Activated CD4-positive, CD25-positive, alpha-beta regulatory T cell (primary cell): ENCODE measurements around the gene SLC6A6.

Experiments
- DNase-seq, 4 experiments: peaks; one replicate each; lab custom pipeline; 2025; lab: John Stamatoyannopoulos, UW

The SLC6A6 gene

GRCh38 chr3:14523792-14524191 lies 121.4 kb downstream of the SLC6A6 start:
- no peak for DNase-seq

- no peak for DNase-seq
These were observed 121.9 kb downstream of the SLC6A6 start for GRCh38 chr3:14524311-14524711.

GRCh38 chr3:14524920-14525660 lies 122.7 kb downstream of the SLC6A6 start:
- DNase-seq, result no peak

GRCh38 chr3:14525685-14526631 lies 123.6 kb downstream of the SLC6A6 start:
- DNase-seq, result no peak

GRCh38 chr3:14528081-14528480 lies 125.7 kb downstream of the SLC6A6 start:
- no peak for DNase-seq

- DNase-seq, result no peak
These were observed 129.5 kb downstream of the SLC6A6 start for GRCh38 chr3:14531856-14532395.

GRCh38 chr3:14532691-14533456 lies 130.5 kb downstream of the SLC6A6 start:
- no peak for DNase-seq

- no peak for DNase-seq
These were observed 131.1 kb downstream of the SLC6A6 start for GRCh38 chr3:14533457-14533958.

- DNase-seq, result no peak
These were observed 132.2 kb downstream of the SLC6A6 start for GRCh38 chr3:14534516-14535191.

- DNase-seq, result no peak
These were observed 133.2 kb downstream of the SLC6A6 start for GRCh38 chr3:14535616-14536015.

GRCh38 chr3:14536055-14536815 lies 133.8 kb downstream of the SLC6A6 start:
- DNase-seq, result no peak

GRCh38 chr3:14536837-14537589 lies 134.6 kb downstream of the SLC6A6 start:
- no peak for DNase-seq

- DNase-seq, result no peak
These were observed 135.4 kb downstream of the SLC6A6 start for GRCh38 chr3:14537590-14538450.

GRCh38 chr3:14538451-14539088 lies 136.2 kb downstream of the SLC6A6 start:
- no peak for DNase-seq
